Measurements from ENCODE around the gene FBLN7.
"Not testable (repeated sequence)": the region's sequence is repeated elsewhere in the genome, so short reads cannot be mapped to it uniquely, and the experiment has no call there.

FBLN7 gene

GRCh38 chr2:112184121-112184520 lies 45.9 kb downstream of the FBLN7 start:
- DNase-seq (ENCODE audit: low read depth in 2 of 2): no peak

GRCh38 chr2:112185131-112185530 lies 46.9 kb downstream of the FBLN7 start:
- DNase-seq (ENCODE audit: low read depth in 2 of 2): no peak

GRCh38 chr2:112187046-112187715 lies 49.0 kb downstream of the FBLN7 start:
- DNase-seq (ENCODE audit: low read depth in 2 of 2): no peak

- peak; percentile 57 to 73 for DNase-seq (ENCODE audit: low read depth in 2 of 2)
Measured at GRCh38 chr2:112187805-112188596, 49.8 kb downstream of the FBLN7 start.

GRCh38 chr2:112189001-112189556 lies 50.9 kb downstream of the FBLN7 start:
- DNase-seq (ENCODE audit: low read depth in 2 of 2): no peak

GRCh38 chr2:112194028-112194427 lies 55.8 kb downstream of the FBLN7 start:
- no peak for DNase-seq (ENCODE audit: low read depth in 2 of 2)

- DNase-seq (ENCODE audit: low read depth in 2 of 2): no peak
Measured at GRCh38 chr2:112194482-112194881, 56.3 kb downstream of the FBLN7 start.

GRCh38 chr2:112195167-112195766 lies 57.1 kb downstream of the FBLN7 start:
- DNase-seq (ENCODE audit: low read depth in 2 of 2): no peak

- DNase-seq (ENCODE audit: low read depth in 2 of 2): no peak
Measured at GRCh38 chr2:112195950-112196349, 57.8 kb downstream of the FBLN7 start.

GRCh38 chr2:112197868-112198267 lies 59.7 kb downstream of the FBLN7 start:
- no peak for DNase-seq (ENCODE audit: low read depth in 2 of 2)

GRCh38 chr2:112198780-112199179 lies 60.6 kb downstream of the FBLN7 start:
- no peak for DNase-seq (ENCODE audit: low read depth in 2 of 2)

- DNase-seq (ENCODE audit: low read depth in 2 of 2): no peak
Measured at GRCh38 chr2:112199188-112199587, 61.0 kb downstream of the FBLN7 start.

- no peak for DNase-seq (ENCODE audit: low read depth in 2 of 2)
Measured at GRCh38 chr2:112201696-112202430, 63.7 kb downstream of the FBLN7 start.

GRCh38 chr2:112204411-112204810 lies 66.2 kb downstream of the FBLN7 start:
- no peak for DNase-seq (ENCODE audit: low read depth in 2 of 2)

- not testable (repeated sequence) for DNase-seq (ENCODE audit: low read depth in 2 of 2)
Measured at GRCh38 chr2:112207905-112208304, 69.7 kb downstream of the FBLN7 start.

- DNase-seq (ENCODE audit: low read depth in 2 of 2): no peak
Measured at GRCh38 chr2:112216167-112216566, 78.0 kb downstream of the FBLN7 start.

GRCh38 chr2:112217854-112218253 lies 79.7 kb downstream of the FBLN7 start:
- DNase-seq (ENCODE audit: low read depth in 2 of 2): no peak

- no peak for DNase-seq (ENCODE audit: low read depth in 2 of 2)
Measured at GRCh38 chr2:112220186-112220585, 82.0 kb downstream of the FBLN7 start.

GRCh38 chr2:112220831-112221230 lies 82.6 kb downstream of the FBLN7 start:
- DNase-seq (ENCODE audit: low read depth in 2 of 2): no peak

- DNase-seq (ENCODE audit: low read depth in 2 of 2): no peak
Measured at GRCh38 chr2:112229348-112229747, 91.2 kb downstream of the FBLN7 start.

GRCh38 chr2:112230371-112230770 lies 92.2 kb downstream of the FBLN7 start:
- DNase-seq (ENCODE audit: low read depth in 2 of 2): no peak

Data from stimulated activated CD4-positive, alpha-beta T cell treated with anti-CD3 and anti-CD28 coated beads, Interleukin-1b, Interleukin-23, amount 100 ng/mL, for 4 hours (primary cell).